ENCODE measurements around the gene GEN1. TPM values are rescaled to one million over a fixed set of nuclear protein-coding genes. Genes with fewer than 3 reads are reported as not detected.

Gene GEN1
- polyA plus RNA-seq, 10 donors: 6.6 to 19.0 (median 9.1) TPM

DNA sequence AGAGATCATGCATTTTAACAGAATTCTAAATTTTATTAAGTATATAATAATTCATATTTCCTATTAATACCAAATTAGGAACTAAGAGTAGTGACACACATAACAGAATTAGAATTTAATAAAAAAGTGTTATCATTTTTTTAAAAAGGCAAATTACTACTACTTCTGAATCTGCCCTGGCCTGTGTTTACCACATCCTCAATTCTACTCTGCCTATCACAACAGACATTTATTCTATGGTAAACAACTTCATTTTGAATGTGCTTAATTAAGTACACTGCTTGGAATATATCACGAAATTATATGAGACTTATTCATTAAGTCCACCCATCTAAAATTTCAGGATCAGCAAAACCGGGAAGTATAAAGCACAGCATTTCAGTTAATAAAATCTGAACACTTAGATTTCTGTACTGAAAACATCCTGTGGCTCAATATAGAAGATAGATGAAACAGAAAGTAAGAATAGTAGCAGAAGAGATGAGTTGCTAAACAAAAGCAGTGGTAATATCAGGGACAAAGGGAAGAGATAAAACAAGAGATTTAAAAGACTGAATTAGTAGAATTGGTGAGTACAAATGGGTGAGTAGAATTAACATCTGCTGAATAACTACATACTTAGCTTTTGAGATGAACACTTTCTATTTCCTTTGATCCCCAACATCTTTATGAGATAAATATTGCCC, 4.0 kb upstream of the GEN1 start:
- DNase-seq: no peak

DNA sequence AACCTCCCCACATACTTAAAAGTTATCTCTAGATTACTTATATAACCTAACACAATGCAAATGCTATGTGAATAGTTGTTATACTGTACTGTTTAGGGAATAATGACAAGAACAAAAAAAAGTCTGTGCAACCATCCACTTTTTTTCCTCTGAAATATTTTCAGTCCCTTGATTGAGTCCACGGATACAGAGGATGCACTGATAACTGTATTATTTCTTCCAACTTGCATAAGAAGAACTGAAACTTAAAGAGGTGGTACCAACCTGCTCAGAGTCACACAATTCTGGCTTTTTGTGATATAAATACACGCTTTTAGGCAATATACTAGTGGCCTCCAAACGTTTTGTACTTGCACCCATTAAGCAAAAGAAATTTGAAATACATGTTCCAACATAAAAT, 1.7 kb upstream of the GEN1 start:
- DNase-seq: no peak

DNA sequence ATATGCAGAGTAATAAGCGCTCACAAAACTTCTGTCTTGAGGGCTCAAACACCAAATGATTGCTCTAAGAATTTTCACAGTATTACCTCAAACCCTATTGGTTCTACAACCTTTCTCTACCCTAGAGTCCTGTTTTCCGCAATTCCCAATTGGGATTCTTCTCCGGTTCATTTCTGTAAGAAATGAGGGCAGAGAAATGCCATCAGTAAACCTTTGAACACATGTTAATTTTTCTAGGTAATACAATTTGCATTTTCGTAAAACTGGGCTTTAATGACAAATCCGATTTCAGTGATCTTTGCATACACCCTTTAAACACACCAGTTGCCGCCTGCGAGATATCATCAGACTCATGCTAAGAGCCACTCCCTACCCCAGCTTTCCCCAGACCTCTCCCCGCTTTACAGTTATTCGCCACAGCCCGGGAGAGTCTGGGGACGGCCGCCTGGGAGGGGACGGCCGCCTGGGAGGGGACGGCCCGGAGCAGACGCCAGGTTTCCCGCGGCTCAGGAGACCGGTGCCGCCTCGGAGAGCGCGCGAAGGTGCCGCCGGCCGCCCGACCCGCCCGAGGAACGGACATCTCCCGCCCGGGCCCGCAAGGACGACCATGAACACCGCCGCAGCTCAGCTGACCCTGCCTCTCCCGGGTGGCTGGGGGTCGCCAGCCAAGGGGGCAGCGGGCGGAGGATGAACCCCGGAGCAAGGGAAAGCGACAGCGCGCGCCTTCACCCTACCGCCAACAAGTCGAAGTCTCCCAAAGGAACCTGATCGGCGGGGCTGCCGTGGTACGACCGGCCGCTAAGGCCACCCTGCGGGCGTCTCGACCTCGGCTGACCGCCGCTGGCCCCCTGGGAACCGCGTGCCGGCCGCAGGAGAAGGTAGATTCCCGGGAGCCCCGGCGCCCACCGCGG, 791 bp upstream of the GEN1 start:
- DNase-seq: peak in 2 of 3 donors; percentile 11 to 44

DNA sequence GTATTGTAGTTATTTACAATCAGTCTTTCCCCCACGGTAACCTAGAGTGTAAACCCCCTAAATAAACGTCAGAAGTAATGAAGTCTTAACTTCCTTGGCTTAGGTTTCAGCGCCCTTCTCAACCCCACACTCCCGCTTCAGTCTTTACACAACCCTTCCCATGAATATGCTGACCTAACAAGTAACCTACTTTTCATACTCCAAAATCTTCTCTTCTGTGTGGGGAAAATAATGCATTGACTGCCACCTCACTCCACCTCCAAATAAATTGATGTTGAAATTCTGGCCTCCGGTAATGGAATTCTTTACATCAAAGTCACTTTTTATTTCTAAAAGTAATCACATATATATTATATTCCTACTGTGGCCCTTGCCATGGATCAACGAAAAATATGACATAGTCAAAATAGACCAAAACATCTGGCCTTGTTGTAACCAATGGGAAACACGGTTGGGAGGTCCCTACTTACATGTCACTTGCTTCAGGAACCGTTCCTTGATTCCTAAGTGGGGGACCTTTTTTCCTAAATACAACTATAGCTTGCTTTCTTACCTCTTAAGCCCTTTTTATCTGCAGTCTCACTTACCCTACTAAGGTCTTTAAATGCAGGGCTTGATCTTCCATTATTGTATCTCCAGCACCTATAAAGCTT, 961 bp downstream of the GEN1 start:
- DNase-seq: peak in 1 of 3 donors; percentile 18

DNA sequence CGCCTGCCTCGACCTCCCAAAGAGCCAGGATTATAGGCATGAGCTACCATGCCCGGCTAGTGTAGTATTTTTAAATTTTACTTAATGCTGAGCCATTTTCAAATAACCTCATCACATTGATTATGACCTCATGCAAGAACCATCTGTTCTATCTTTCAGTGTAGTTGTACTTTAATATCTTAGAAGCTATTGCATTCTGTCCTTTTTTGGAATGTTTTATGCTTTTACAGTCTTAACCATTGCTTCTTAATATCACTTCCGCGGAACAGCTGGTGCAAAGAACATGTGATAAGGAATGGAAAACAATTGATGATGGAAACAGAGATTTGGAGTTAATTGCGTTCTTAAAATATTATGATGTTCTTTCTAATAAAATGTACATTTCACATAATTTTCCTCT, 2.7 kb downstream of the GEN1 start:
- no peak for DNase-seq

DNA sequence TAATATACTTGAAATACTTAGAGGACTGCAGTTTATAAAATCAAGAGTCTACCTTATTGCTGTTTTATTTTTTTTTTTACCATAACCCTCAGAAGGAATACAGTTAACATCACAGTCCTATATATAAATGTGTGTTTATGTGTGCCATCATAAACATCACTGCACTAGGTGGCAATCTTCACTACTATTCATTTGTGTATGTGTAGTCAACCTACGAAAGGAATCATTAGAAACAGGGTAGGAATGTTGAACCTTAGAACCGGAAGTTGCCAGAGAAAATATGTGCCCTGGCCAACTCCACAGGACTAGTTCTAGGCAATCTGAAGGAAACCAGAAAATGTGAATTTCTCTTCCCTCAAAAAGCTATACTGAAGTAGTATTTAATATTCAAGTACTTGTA, 3.4 kb downstream of the GEN1 start:
- DNase-seq: no peak

DNA sequence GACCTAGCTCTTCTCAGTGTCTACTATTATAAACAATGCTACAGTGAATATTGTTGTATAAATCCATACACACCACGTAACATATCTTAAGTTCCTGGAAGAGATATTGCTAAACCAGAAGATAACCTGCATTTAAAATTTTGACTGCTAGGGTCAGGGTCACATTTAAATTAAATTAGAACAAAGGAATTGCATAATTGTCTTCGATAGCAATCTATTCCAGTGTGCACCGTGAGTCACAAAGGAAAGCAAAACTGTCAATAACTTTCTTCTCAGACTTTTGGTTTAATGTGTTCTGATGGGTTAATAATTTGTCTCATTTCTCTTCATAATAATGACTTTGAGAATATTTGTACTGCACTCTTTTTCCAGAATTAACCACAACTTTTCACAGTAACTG, 4.2 kb downstream of the GEN1 start:
- no peak for DNase-seq

DNA sequence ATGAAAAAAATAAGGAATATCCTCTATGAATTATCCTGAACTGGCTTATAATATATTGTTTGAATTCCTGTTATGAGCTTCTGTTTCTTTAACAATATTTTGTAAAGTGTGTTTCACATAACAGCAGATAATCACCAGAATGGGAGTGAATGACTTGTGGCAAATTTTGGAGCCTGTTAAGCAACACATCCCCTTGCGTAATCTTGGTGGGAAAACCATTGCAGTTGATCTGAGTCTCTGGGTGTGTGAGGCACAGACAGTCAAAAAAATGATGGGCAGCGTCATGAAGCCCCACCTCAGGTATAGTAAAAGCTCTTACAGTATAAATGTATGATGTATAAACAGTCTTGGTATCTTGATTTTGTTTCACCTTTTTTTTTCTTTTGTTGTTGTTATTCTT, 5.9 kb downstream of the GEN1 start:
- no peak for DNase-seq

DNA sequence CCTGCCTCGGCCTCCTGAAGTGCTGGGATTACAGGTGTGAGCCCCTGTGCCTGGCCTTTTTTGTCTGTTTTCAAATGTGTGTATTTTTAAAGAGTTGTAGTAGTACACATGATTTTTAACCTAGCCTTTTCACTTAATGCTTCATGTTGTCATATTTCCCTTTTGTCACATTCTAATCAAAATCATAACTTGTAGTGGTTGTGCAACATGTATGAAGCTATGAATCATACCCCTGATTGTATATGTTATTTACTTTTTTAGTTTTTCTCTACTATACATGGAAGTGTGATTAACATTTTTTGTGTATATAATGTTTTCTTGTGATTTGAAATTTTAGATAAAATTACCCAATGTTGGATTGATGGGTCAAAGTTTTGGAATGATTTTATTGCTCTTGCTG, 8.5 kb downstream of the GEN1 start:
- no peak for DNase-seq

DNA sequence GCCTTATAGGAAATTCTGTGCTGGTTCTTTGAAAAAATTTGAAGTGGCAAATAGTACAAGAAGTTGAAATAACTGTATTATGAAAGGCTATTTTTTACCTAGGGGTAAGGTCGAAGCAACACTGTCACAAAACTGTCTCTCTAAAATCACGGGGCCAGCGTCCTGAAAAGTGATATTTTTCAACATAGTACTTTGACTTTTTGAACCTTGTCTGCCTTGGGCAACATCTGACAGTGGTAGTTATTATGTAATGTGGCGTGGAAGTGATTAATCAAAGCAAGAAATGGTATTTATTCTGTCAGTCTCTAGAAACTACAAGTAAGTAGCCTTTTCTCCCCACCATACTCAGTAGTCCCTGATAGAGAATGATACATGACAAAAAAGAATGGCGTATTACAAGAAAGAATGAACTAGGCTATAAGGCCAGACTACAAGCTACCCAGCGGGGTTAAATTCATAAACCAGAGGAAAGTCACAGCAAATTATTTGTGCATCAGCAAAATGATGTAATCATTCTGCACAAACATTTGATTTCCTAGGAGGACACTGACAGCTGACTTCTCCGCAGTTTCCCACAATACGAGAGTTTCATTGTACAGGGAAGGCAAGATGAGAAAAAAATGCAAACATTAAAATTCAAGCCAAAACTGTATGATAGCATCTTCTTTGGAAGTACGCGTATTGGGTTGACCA, 9.8 kb downstream of the GEN1 start:
- no peak for DNase-seq

DNA sequence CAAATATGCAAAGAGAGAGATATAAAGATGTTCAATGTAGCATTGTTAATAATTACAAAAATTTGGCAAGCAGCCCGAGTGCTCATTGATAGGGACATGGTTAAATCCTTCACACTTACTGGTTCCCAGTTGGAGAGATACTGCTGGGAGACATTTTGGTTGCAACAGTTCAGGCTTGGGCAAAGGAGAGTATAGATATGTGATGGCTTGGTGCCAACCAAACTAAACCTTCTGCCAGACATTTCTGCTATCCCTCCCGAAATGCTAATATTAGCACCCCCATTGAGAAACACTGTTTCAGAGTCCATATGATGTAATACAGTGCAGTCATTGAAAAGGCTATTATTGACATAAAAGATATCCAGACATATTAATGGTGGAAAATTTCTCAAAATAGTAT, 11.5 kb downstream of the GEN1 start:
- DNase-seq: no peak

DNA sequence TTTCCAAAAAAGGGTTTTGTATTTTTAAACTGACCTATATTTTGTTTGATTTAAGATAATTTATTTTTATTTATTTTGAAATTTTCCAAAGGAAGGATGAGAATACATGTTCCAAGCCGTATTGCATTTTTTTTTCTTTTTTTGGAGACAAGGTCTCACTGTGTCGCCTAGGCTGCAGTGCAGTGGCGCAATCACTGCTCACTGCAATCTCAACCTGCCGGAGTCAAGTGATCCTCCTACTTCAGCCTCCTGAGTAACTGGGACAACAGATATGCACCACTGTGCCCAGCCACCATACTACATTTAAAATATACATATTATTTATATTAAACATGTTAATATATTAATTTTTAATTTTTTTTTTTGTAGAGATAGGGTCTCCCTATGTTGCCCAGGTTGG, 15.0 kb downstream of the GEN1 start:
- DNase-seq: no peak

DNA sequence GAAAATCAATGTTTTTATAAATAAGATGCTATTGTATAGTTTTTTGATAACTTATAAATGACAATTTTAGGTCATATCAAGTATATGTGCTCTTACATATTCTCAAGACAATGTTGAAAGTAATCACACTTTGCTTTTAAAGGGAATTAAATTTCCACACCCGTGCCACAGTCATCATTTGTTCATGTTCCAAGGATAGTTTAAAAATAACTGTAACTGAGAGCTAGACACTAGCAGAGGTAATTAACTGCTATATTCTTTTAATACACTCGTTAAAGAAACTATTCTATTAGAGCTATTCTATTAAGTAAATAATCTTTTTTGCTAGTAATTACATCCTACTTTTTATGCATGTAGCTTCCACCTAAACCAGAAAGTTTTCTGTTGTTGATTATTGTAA, 18.0 kb downstream of the GEN1 start:
- no peak for DNase-seq

DNA sequence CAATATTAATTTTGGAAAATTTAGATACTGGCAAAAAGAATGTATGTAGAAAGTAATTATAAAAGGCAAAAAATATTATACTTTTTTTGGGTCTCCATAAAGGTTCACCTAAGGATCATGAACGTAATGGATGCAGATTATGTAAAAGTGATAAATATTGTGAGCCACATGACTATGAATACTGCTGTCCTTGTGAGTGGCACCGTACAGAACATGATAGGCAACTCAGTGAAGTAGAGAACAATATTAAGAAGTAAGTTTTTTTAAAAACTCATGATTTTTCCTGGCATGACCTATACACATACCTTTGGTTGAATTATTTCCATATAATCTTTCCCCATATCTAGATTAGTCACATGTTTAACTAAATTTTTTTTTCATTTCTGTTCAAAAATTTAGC, 18.6 kb downstream of the GEN1 start:
- DNase-seq: no peak

DNA sequence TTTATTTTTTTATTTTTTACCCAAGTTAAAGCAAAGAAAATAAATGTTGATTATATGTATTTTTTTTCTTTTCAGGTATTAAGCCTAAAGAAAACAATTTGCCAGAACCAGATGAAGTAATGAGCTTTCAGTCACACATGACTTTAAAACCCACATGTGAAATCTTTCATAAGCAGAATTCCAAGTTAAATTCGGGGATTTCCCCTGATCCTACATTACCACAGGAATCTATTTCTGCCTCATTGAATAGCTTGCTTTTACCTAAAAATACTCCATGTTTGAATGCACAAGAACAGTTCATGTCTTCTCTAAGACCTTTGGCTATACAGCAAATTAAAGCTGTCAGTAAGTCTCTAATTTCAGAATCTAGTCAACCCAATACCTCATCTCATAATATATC, 26.6 kb downstream of the GEN1 start:
- no peak for DNase-seq

DNA sequence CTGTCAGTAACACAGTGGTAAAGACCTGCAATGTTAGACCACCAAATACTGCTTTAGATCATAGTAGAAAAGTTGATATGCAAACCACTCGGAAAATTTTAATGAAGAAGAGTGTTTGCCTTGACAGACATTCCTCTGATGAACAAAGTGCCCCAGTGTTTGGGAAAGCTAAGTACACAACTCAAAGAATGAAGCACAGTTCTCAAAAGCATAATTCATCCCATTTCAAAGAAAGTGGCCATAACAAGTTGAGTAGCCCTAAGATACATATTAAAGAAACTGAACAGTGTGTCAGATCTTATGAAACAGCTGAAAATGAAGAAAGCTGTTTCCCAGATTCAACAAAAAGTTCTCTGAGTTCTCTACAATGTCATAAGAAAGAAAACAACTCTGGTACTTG, 27.5 kb downstream of the GEN1 start:
- DNase-seq: no peak

DNA sequence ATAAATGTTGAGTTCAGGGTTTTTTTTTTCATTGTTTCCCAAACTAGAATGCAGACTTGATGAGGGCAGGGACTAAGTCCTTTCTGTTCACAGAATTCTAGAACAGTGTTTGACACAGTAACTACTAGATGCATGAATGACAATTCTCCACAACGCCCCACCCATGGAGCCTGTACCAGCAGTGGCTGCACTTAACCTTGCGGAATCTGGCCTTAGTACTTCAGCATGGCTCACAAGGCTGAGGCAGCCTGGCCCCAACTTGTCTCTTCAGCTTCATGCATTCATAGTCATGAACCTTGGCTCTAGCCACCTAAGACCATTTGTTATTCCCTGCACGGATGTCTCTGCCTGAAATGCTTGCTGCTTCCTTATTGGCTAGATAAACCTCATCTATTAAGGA, 32.8 kb downstream of the GEN1 start:
- DNase-seq: no peak

DNA sequence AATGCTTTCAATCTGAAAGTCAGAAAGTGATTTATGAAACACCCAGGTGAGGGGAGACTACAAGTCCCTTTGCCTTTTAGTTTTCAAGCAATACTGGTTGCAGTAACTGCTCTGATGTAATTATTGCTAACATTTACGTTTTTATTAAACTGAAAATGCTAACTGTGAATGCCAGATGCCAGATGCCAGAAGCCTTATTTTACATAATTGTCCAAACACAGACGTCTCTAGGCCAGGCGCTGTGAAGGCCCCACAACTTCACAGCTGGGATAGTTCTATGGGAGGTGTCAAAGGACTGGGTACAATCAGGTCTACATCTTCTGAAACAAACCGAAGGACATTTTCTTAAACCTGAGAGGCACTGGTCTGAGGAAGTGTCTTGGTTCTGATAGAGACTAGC, 34.8 kb downstream of the GEN1 start:
- DNase-seq: no peak

DNA sequence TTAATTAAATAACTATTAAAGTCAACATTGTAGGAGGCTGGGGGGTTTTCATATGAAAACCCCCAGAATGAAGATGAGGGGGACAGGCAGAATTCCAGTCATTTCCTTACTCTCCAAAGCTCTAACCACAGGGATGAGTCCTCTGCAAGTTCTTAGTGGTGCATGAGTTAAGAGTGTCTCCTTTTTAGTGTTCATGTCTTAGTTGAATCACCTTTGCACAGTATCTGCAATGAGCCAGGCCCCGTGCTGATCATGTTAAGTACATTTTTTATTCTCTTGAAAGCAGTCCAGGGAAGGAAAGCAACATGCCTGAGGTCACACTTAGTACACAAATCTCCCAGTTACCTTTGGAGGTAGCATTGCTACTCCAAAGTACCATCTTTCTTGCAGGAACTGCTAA, 36.6 kb downstream of the GEN1 start:
- DNase-seq: no peak

DNA sequence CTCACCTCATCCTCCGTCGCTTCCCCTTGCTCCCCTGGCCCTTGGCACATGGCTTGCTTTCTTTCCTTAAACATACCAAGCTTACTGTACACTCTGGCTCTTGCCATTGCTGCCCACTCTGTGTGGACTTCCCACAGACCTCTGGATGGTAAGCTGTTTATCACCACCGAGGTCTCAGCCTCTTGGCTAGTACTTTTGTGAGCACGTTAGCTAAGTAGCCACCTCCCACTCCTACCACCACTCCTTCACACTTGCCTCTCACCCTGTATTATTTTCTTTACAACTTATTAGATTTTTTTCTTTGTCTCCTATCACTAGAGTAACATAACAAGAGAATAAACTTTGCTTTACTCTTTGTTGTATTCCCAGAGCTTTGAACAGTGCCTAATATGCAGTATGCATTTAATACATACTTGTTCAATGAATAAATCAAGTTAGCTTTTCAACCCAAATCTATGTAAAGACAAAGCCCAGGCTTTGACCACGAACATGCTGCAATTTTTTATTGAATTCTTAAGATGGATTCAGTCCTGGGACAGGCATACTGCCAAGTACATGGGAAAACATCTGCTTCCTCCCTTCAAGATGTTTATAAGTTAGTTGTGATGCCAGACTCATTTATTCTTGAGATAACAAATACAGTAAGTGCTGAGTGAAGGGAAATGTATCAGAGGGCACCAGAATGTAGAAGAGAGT, 37.3 kb downstream of the GEN1 start:
- DNase-seq: peak; percentile 83 to 93 (median 83)

DNA sequence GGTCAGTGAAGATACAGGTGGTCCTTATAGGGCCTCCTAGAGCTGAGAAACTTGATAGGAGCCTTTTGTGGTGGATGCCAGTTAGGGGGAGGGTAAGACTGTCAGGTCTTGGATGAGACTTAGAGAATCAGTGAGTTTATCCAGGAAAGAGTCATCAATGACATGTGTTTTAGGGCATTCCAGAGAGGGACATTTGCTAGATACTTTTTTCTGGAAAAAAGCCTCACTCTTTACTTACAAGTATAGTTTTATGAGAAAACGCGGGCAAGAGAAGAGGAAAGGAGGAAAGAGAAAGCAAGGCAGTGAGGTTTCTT, 37.8 kb downstream of the GEN1 start:
- DNase-seq: no peak

DNA sequence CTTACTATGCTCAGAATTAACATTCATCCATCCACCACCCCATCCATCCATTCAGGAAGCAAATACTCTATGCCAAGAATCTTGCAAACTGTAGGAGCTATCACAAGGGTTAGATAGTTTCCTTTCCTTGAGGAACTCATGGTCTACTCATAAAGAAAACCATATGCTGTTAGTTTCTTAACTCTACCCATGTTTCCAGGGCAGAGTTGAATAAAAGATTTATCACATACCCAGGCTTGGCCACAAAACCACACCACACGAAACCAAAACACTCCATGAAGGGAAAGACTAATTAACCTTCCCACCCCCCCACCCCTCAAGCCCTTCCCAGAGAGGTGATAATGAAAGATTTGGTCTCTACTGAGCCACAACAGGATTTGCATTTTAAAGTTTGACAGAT, 38.6 kb downstream of the GEN1 start:
- DNase-seq: no peak

Measured in muscle of back (tissue), 11 donors.